ENCODE measurements around the gene RNF214. TPM values are rescaled to one million over a fixed set of nuclear protein-coding genes. Genes with fewer than 3 reads are reported as not detected.
"Not testable (repeated sequence)": the region's sequence is repeated elsewhere in the genome, so short reads cannot be mapped to it uniquely, and the experiment has no call there.

RNF214 gene
- total and polyA plus RNA-seq, 2 of the 4 experiments (the other 2 are of a cell fraction) = 7.9 to 14.8 TPM

DNA sequence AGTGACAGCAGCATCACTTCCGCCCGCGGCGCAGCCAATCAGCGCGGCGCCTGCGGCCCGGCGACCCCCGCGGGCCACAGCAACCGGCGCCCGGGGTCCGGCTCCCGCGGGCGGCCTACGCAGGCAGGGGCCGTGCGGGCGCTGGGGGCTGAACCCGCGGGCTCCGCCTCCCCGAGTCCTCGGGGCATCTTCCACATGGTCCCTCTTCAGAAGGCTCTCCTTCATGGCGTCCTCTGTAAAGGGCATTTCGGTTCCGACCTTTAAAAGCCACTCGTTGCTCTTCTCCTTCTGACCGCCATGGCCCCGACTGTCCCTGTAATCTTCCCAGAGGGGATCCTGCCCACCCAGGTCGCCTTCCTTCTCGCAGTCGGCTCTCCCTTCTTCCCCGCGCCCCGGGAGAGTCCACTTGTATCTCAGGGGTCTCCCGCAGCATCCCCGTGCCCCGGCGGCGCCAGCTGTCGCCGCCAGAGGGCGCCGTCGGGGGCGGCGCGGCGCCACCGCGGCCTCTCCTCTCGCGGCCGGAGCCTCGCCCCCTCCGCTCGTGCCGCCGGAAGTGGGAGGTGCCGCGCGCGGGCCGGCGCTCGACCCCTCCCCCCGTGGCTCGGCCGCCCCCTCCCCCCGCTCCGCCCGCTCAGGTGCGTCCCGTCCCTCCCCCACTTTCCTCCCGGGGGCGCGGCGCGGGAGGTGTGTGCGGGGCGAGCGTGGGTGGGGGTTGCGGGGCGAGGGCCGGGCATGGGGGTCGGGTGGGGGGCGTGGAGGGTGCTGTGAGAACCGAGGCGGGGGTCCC, at the start of gene RNF214 (continued):
- TF ChIP-seq, protein P1, sequence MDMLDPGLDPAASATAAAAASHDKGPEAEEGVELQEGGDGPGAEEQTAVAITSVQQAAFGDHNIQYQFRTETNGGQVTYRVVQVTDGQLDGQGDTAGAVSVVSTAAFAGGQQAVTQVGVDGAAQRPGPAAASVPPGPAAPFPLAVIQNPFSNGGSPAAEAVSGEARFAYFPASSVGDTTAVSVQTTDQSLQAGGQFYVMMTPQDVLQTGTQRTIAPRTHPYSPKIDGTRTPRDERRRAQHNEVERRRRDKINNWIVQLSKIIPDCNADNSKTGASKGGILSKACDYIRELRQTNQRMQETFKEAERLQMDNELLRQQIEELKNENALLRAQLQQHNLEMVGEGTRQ (IDR thresholded peaks at IDR 0.05; ENCODE audit: low read depth, low read length) = 0 out of 2 replicates have a peak, but pooled peaks have one; percentile 20
- TF ChIP-seq POLR2A (IDR thresholded peaks at IDR 0.05; ENCODE audit: low read depth, low read length) = peak; percentile 74
- no peak for TF ChIP-seq CEBPB (IDR thresholded peaks at IDR 0.05; ENCODE audit: low read depth, low read length)
- TF ChIP-seq NFE2L2 (IDR thresholded peaks at IDR 0.05; ENCODE audit: low read depth, low read length) = no peak

DNA sequence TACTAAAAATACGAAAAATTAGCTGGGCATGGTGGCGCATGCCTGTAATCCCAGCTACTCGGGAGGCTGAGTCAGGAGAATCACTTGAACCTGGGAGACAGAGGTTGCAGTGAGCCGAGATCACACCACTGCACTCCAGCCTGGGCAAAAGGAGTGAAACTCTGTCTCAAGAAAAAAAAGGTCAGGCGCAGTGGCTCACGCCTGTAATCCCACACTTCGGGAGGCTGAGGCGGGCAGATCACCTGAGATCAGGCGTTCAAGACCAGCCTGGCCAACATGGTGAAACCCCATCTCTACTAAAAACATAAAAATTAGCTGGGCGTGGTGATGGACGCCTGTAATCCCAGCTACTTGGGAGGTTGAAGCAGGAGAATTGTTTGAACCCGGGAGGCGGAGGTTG, 49.3 kb upstream of the RNF214 start:
- H3K27ac ChIP-seq (ENCODE audit: insufficient read depth, low read length); H2AFZ ChIP-seq (replicated peaks; ENCODE audit: low read length, poor library complexity); H2BK15ac ChIP-seq (ENCODE audit: low read depth, low read length); H4K20me1 ChIP-seq (ENCODE audit: insufficient read depth, low read length); in situ Hi-C loops (cut with MboI; ENCODE audit: low sequenced_read_pairs); H3K9ac ChIP-seq (ENCODE audit: low read depth, low read length); H2AK5ac ChIP-seq (ENCODE audit: low read depth, low read length); H2BK5ac ChIP-seq (ENCODE audit: low read depth, low read length, poor library complexity, severe bottlenecking); H2BK120ac ChIP-seq (ENCODE audit: low read depth, low read length); H3K9me3 ChIP-seq (ENCODE audit: control insufficient read depth, insufficient read depth, low read length); H3K4me2 ChIP-seq (ENCODE audit: low read depth, low read length); ATAC-seq (ENCODE audit: low read depth); intact Hi-C loops (cut with micrococcal nuclease); H3K4ac ChIP-seq (ENCODE audit: low read depth, low read length); H4K91ac ChIP-seq (ENCODE audit: insufficient read depth, low read depth, low read length); H3K27me3 ChIP-seq (ENCODE audit: control insufficient read depth, insufficient read depth, low read length); BruUV-seq (replicated peaks); CTCF ChIA-PET; H4K8ac ChIP-seq (ENCODE audit: low read depth in 2 of 2, low read length in 2 of 2); H3K14ac ChIP-seq (replicated peaks; ENCODE audit: low read depth, low read length); H4K5ac ChIP-seq (ENCODE audit: low read depth, low read length); H3K18ac ChIP-seq (ENCODE audit: low read depth, low read length); H3K56ac ChIP-seq (ENCODE audit: extremely low read depth, insufficient read depth, low read length); dilution Hi-C loops (cut with HindIII; ENCODE audit: low sequenced_read_pairs, unreplicated experiment); H3K9me1 ChIP-seq (ENCODE audit: insufficient read depth, low read length); POLR2A ChIA-PET (ENCODE audit: unreplicated experiment); H2AK9ac ChIP-seq (replicated peaks; ENCODE audit: low read depth, low read length, poor library complexity); H3K23ac ChIP-seq (ENCODE audit: low read depth, low read length); H3K4me3 ChIP-seq (ENCODE audit: insufficient read depth, low read depth, low read length); H2BK20ac ChIP-seq (ENCODE audit: low read depth, low read length); DNase-seq: not testable (repeated sequence)
- peaks cover 21 to 28% of the 10 kb centered on the region in 2 experiments for H3K79me1 ChIP-seq (ENCODE audit: low read depth in 1 of 2, low read length in 2 of 2)
- WGBS, 2 experiments (ENCODE audit: extremely low coverage in 2 of 2, insufficient read length in 1 of 2) = 100% methylated on average over 4 of the region's 13 CpGs; no CpG with 5 or more reads in 1 of the 2 experiments
- H3K4me1 ChIP-seq (ENCODE audit: control insufficient read depth, insufficient read depth, low read length) = peaks cover 10% of the 10 kb centered on the region
- peaks cover 40% of the 10 kb centered on the region for H3K36me3 ChIP-seq (ENCODE audit: control insufficient read depth, insufficient read depth, low read length)
